Measurements from ENCODE around the gene CC2D1B. TPM values are rescaled to one million over a fixed set of nuclear protein-coding genes. Genes with fewer than 3 reads are reported as not detected.

CC2D1B gene
- total and polyA plus RNA-seq, 9 of the 15 experiments (the other 6 are each of a cell fraction or from before 2014, with no cell fraction given) = 1.2 to 33.6 (median 25.5) TPM

- TF ChIP-seq CUX1 (CRISPR knock-in tag; IDR thresholded peaks at IDR 0.05) (no peak; the same call in 1 of the 2 replicates), GATAD2B (IDR thresholded peaks at IDR 0.05; ENCODE audit: borderline replicate concordance) (no peak), BRD4 (IDR thresholded peaks at IDR 0.05) (peak; percentile 85; the same call in 1 of the 2 replicates), ELK1 (CRISPR knock-in tag; IDR thresholded peaks at IDR 0.05) (no peak), SP2 (IDR thresholded peaks at IDR 0.05; ENCODE audit: extremely low read depth, low read depth, low read length, poor library complexity, severe bottlenecking) (no peak), ZNF740 (CRISPR knock-in tag; IDR thresholded peaks at IDR 0.05) (no peak), ZNF740 (tag; IDR thresholded peaks at IDR 0.05) (no peak), CCNT2 (IDR thresholded peaks at IDR 0.05; ENCODE audit: borderline replicate concordance, extremely low read depth, insufficient read length, low read depth, low read length) (peak; percentile 56), MLLT1 (IDR thresholded peaks at IDR 0.05) (peak in 1 of 2 experiments; percentile 64; a peak in 1 of 4 replicates), VEZF1 (CRISPR knock-in tag; IDR thresholded peaks at IDR 0.05) (peak; percentile 70), ZFX (CRISPR knock-in tag; IDR thresholded peaks at IDR 0.05) (peak; percentile 59), E2F5 (CRISPR knock-in tag; IDR thresholded peaks at IDR 0.05) (peak; percentile 42; the same call in 1 of the 2 replicates), ZFP30 (CRISPR knock-in tag; IDR thresholded peaks at IDR 0.05; ENCODE audit: borderline replicate concordance) (no peak), ZSCAN32 (CRISPR knock-in tag; IDR thresholded peaks at IDR 0.05) (0 out of 2 replicates have a peak, but pooled peaks have one; percentile 36)
These were observed 38.3 kb upstream of the CC2D1B start, which contains the start of the genes ORC1 and PRPF38A (continued) for GRCh38 chr1:52404116-52404974.
